Prostate gland (tissue), 2 donors: ENCODE results near the gene ARHGEF19. TPM values are rescaled to one million over a fixed set of nuclear protein-coding genes. Genes with fewer than 3 reads are reported as not detected.

Experiments
- DNase-seq: peaks from one replicate; pipeline ENCODE4 v3.0.0-alpha.2; 2019; ENCODE audit warnings: low spot score
- H3K27ac ChIP-seq, 2 donors: fragments of 200-600 bp; sonication (generic); 2 replicates each; pipeline ENCODE4 v1.5.1; 2017 to 2019
- H3K27me3 ChIP-seq: fragments of 200-600 bp; sonication (generic); replicated peaks from 2 replicates; pipeline ENCODE4 v1.5.1; 2019; ENCODE audit not compliant: insufficient read depth
- H3K36me3 ChIP-seq, 2 donors: fragments of 200-600 bp; sonication (generic); 1 replicate in 1 of 2; 2 replicates in 1 of 2; pipeline versions ENCODE4 v1.5.1 to v1.8.1; 2017 to 2019
- H3K4me1 ChIP-seq: fragments of 200-600 bp; sonication (generic); replicated peaks from 2 replicates; pipeline ENCODE4 v1.5.1; 2019
- H3K4me3 ChIP-seq, 2 donors: fragments of 200-600 bp; sonication (generic); 2 replicates each; pipeline ENCODE4 v1.5.1; 2017 to 2019
- H3K9me3 ChIP-seq: fragments of 200-600 bp; sonication (generic); 2 replicates; pipeline ENCODE4 v1.5.1; 2017
- CTCF ChIP-seq, 4 experiments: fragments of 200-600 bp in 2 of 4; fragments of 450-650 bp in 2 of 4; sonication (generic) in 2 of 4; IDR thresholded peaks; 1 replicate in 3 of 4; 2 replicates in 1 of 4; pipeline ENCODE4 v1.5.1; 2016 to 2019; ENCODE audit warnings: antibody characterized with exemption in 4 of 4, mild to moderate bottlenecking in 2 of 4, moderate library complexity in 2 of 4
- POLR2A ChIP-seq: fragments of 450-650 bp; IDR thresholded peaks from one replicate; pipeline ENCODE4 v1.6.1; 2016; ENCODE audit warnings: antibody characterized with exemption, mild to moderate bottlenecking
- POLR2AphosphoS5 ChIP-seq: sonication (generic); formaldehyde crosslinking; IDR thresholded peaks from one replicate; pipeline ENCODE4 v1.6.1; 2017; ENCODE audit warnings: antibody characterized with exemption
- WGBS: methylation state at CpG from one replicate; pipeline ENCODE4 v1.1.5; 2018; 5-methylcytosine and 5-hydroxymethylcytosine counted together
- intact Hi-C: fragments of 100-400 bp; cut with DNase I; formaldehyde crosslinking; loops from one replicate; pipeline ENCODE4 v1.14.2; 2022
- total RNA-seq, 2 donors: library from RNA; depleted of rRNA; stranded (reverse); fragments of >200 nt; gene quantifications; one replicate each; pipeline ENCODE4 v1.1.0, GENCODE V29; 2016

Gene ARHGEF19
- total RNA-seq, 2 donors from 2014 or later = 13.1 to 18.8 TPM

GRCh38 chr1:16202281-16203210 is 9.9 kb downstream of the ARHGEF19 start:
- no peak for DNase-seq
- no peaks in the 10 kb centered on the region for H3K9me3 ChIP-seq
- no peaks in the 10 kb centered on the region for H3K36me3 ChIP-seq
- intact Hi-C loops = no loop called here
- H3K27ac ChIP-seq = no peak overlapping the region
- no peaks in the 10 kb centered on the region for H3K27me3 ChIP-seq
- TF ChIP-seq POLR2A (no peak), CTCF (IDR thresholded peaks at IDR 0.05) (no peak), POLR2AphosphoS5 (no peak)
- H3K4me1 ChIP-seq = no peaks in the 10 kb centered on the region
- H3K4me3 ChIP-seq = no peak overlapping the region
- 80% methylated on average over 24 of the region's 24 CpGs for WGBS

- 96% methylated on average over 4 of the region's 4 CpGs for WGBS
- TF ChIP-seq POLR2A (no peak), POLR2AphosphoS5 (no peak), CTCF (IDR thresholded peaks at IDR 0.05) (no peak)
- no peak overlapping the region for H3K27ac ChIP-seq
- H3K4me1 ChIP-seq = no peaks in the 10 kb centered on the region
- no peak overlapping the region for H3K4me3 ChIP-seq
- no peak for DNase-seq
- intact Hi-C loops = no loop called here
- no peaks in the 10 kb centered on the region for H3K36me3 ChIP-seq
- no peaks in the 10 kb centered on the region for H3K9me3 ChIP-seq
- no peaks in the 10 kb centered on the region for H3K27me3 ChIP-seq
Measured at GRCh38 chr1:16199700-16200099, 12.8 kb downstream of the ARHGEF19 start.

- no peaks in the 10 kb centered on the region for H3K36me3 ChIP-seq
- TF ChIP-seq POLR2AphosphoS5 (no peak), POLR2A (no peak), CTCF (IDR thresholded peaks at IDR 0.05) (no peak)
- intact Hi-C loops = no loop called here
- no peak for DNase-seq
- H3K4me1 ChIP-seq = no peaks in the 10 kb centered on the region
- no peaks in the 10 kb centered on the region for H3K27me3 ChIP-seq
- no peaks in the 10 kb centered on the region for H3K9me3 ChIP-seq
- 67% methylated on average over 1 of the region's 1 CpG for WGBS
- H3K27ac ChIP-seq = no peak overlapping the region
- no peak overlapping the region for H3K4me3 ChIP-seq
Measured at GRCh38 chr1:16199157-16199501, 13.3 kb downstream of the ARHGEF19 start.

GRCh38 chr1:16198444-16199156 is 13.9 kb downstream of the ARHGEF19 start:
- Histone ChIP-seq H3K27me3 (no peaks in the 10 kb centered on the region), H3K4me1 (no peaks in the 10 kb centered on the region), H3K4me3 (no peak overlapping the region), H3K27ac (no peak overlapping the region), H3K36me3 (no peaks in the 10 kb centered on the region), H3K9me3 (no peaks in the 10 kb centered on the region)
- DNase-seq = no peak
- no peak for TF ChIP-seq CTCF (IDR thresholded peaks at IDR 0.05)
- TF ChIP-seq POLR2A = no peak
- no peak for TF ChIP-seq POLR2AphosphoS5
- WGBS = 100% methylated on average over 2 of the region's 8 CpGs
- intact Hi-C loops = no loop called here
